Activated CD4-positive, alpha-beta memory T cell treated with anti-CD3 and anti-CD28 coated beads, Interleukin-2, amount 10 ng/mL, durations not matched to agents 7 days and 5 days (primary cell): ENCODE data around the gene ROR1. TPM values are rescaled to one million over a fixed set of nuclear protein-coding genes. Genes with fewer than 3 reads are reported as not detected.
"Not testable (repeated sequence)": the region's sequence is repeated elsewhere in the genome, so short reads cannot be mapped to it uniquely, and the experiment has no call there.

ENCODE experiments used
- CTCF ChIA-PET: fragments of 350-600 bp; sonication (Branson Sonifier 250); formaldehyde crosslinking; loops from one replicate; lab custom pipeline; 2021; ENCODE audit warnings: antibody characterized with exemption, inconsistent platforms; lab: Charles Lee
- POLR2A ChIA-PET: fragments of 350-600 bp; sonication (Branson Sonifier 250); formaldehyde crosslinking; loops from one replicate; lab custom pipeline; 2021; ENCODE audit warnings: antibody characterized with exemption; lab: Charles Lee
- DNase-seq: peaks from one replicate; pipeline ENCODE4 v3.0.0-alpha.2; 2020
- H3K27ac Mint-ChIP-seq: one replicate; pipeline ENCODE4 v1.8.0; 2021; ENCODE audit warnings: mild to moderate bottlenecking, mixed read lengths
- H3K27me3 Mint-ChIP-seq: one replicate; pipeline ENCODE4 v1.8.0; 2021; ENCODE audit warnings: mixed read lengths
- H3K36me3 Mint-ChIP-seq: one replicate; pipeline ENCODE4 v1.8.0; 2021; ENCODE audit warnings: low read depth, mixed read lengths
- H3K4me1 Mint-ChIP-seq: one replicate; pipeline ENCODE4 v1.8.0; 2021; ENCODE audit warnings: mixed read lengths
- H3K4me3 Mint-ChIP-seq: one replicate; pipeline ENCODE4 v1.8.0; 2021; ENCODE audit warnings: mild to moderate bottlenecking, mixed read lengths
- H3K9me3 Mint-ChIP-seq: one replicate; pipeline ENCODE4 v1.8.0; 2021; ENCODE audit warnings: mixed read lengths
- total RNA-seq, 2 experiments: library from RNA; stranded (reverse); gene quantifications; one replicate each; pipeline ENCODE4 v1.2.3, GENCODE V29; 2021

ROR1 gene
- total RNA-seq, 2 experiments from 2014 or later, result 0.10 TPM; not detected in 1

DNA sequence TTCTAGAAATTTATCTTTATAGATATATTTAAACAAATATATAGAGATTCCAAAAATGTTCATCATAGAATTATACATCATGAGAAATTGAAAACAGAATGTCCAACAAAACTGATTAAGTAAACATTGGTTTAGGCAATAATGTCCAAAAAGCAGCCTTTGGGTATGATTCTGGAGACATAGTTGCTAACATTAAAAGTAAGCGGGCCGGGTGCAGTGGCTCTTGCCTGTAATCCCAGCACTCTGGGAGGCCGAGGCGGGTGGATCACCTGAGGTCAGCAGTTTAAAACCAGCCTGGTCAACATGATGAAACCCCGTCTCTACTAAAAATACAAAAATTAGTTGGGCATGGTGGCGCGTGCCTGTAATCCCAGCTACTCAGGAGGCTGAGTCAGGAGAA is 450.4 kb downstream of the ROR1 start:
- H3K9me3 Mint-ChIP-seq, H3K36me3 Mint-ChIP-seq, CTCF ChIA-PET, POLR2A ChIA-PET, DNase-seq, H3K4me3 Mint-ChIP-seq, H3K27ac Mint-ChIP-seq, H3K4me1 Mint-ChIP-seq: not testable (repeated sequence)
- H3K27me3 Mint-ChIP-seq, result peaks cover 34% of the 10 kb centered on the region

DNA sequence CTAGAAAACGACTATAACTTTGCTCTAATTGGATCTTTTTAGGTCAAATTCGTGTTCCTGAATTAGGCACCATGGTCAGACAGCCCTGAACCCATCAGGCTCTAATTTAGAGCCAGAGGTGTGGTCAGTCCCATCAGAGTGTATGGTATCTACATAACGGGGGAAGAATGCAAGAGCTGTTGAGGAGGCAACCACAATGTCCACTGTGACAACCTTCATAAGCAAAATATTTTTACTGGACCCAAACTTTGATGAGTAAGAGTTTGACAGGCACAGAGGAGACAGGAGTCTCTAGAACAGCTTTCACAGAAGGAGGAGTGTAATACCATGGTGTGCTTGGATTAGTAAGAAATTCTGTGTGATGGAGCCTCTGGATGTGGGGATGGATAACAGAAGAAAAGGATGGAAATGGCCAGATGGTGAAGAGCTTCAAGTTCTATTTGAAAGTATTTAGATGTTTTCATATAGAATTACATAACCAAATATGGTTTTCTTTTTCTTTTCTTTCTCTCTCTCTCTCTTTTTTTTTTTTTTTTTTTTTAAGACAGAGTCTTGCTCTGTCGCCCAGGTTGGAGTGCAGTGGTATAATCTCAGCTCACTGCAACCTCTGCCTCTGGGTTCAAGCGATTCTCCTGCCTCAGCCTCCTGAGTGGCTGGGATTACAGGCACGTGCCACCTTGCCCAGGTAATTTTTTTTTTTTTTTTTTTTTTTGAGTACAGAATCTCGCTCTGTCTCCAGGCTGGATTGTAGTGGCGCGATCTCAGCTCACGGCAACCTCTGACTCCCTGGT is 454.5 kb downstream of the ROR1 start:
- DNase-seq, result no peak
- Mint-ChIP-seq H3K4me1 (peaks cover 6% of the 10 kb centered on the region), H3K36me3 (no peaks in the 10 kb centered on the region), H3K27me3 (peaks cover 24% of the 10 kb centered on the region), H3K9me3 (no peaks in the 10 kb centered on the region), H3K27ac (no peak overlapping the region), H3K4me3 (no peak overlapping the region)
- CTCF ChIA-PET, result interaction anchor here (0.7 to 2.4 kb wide), 3 partner anchors 18 to 1316 kb away, joined by 3 to 7 read pairs (median 3); no protein-coding TSS in a partner anchor
- POLR2A ChIA-PET, result no interaction called here

DNA sequence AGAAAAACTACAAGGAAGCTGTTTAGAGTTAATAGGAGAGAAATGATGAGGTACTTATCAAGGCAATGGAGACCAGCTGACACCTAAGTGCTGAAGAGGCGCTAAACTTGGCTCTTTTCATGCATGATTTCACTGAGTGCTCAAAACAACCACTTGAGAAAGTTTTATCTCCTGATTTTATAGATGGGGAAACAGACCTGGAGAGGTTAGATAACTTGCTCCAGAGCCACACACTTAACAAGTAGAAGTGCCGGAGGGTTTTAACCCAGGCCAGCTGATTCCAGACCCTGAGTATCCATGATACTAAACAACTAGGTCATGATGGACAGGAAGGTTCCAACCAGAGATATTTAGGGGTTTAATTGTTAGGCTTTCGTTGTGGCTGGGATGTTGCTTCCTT is 455.5 kb downstream of the ROR1 start:
- ChIA-PET POLR2A (no interaction called here), CTCF (interaction anchor here (2.4 kb wide), 1 partner anchor 17 kb away, joined by 7 read pairs; no protein-coding TSS in a partner anchor)
- no peaks in the 10 kb centered on the region for H3K4me1 Mint-ChIP-seq
- no peak overlapping the region for H3K27ac Mint-ChIP-seq
- DNase-seq, result no peak
- H3K27me3 Mint-ChIP-seq, result peaks cover 30% of the 10 kb centered on the region
- H3K9me3 Mint-ChIP-seq, result no peaks in the 10 kb centered on the region
- no peaks in the 10 kb centered on the region for H3K36me3 Mint-ChIP-seq
- H3K4me3 Mint-ChIP-seq, result no peak overlapping the region

Other genes starting within 250 kb of the ROR1 start
- 10 to 100 TPM; 32.8 to 34.5 TPM for gene PGM1, start 180.6 kb upstream of the ROR1 start, total RNA-seq